Right lobe of liver (tissue), 4 donors: Measurements from ENCODE around the gene HIF1AN.

ENCODE experiments used
- CTCF ChIP-seq, 4 donors: fragments of 200-600 bp in 3 of 4; fragments of 450-650 bp in 1 of 4; IDR thresholded peaks; one replicate each; pipeline versions ENCODE4 v1.5.1 to v1.8.0; 2016 to 2022; ENCODE audit warnings: antibody characterized with exemption in 4 of 4, mild to moderate bottlenecking in 2 of 4
- POLR2A ChIP-seq: fragments of 450-650 bp; IDR thresholded peaks from one replicate; pipeline ENCODE4 v1.6.1; 2017; ENCODE audit warnings: antibody characterized with exemption, mild to moderate bottlenecking
- donor health status: DM: no; HTN: no; CAD: no.
- donor health status: DM: no; HTN: no; CAD: no.
- donor health status: DM: no; HTN: yes; CAD: no.

- TF ChIP-seq CTCF (IDR thresholded peaks at IDR 0.05) (no peak), POLR2A (no peak)
Observed at GRCh38 chr10:100579261-100580090, 43.7 kb downstream of the HIF1AN start.
